ES-I3 (cell line): ENCODE data around the gene KRT74.
"Not testable (repeated sequence)": the region's sequence is repeated elsewhere in the genome, so short reads cannot be mapped to it uniquely, and the experiment has no call there.

Source experiments
- H3K36me3 ChIP-seq: 2 replicates; pipeline ENCODE4 v1.6.1; 2013; ENCODE audit warnings: mild to moderate bottlenecking, low read length, control low read depth, moderate library complexity; ENCODE audit not compliant: insufficient read depth
- H3K4me1 ChIP-seq: 2 replicates; pipeline ENCODE4 v1.6.1; 2013; ENCODE audit warnings: mild to moderate bottlenecking, control low read depth, low read length; ENCODE audit not compliant: insufficient read depth
- H3K9ac ChIP-seq: 2 replicates; pipeline ENCODE4 v1.6.1; 2013; ENCODE audit warnings: low read depth, mild to moderate bottlenecking, low read length, moderate library complexity
- H3K9me3 ChIP-seq: 2 replicates; pipeline ENCODE4 v1.6.1; 2013; ENCODE audit warnings: mild to moderate bottlenecking, low read length, moderate library complexity; ENCODE audit not compliant: control insufficient read depth, insufficient read depth

KRT74 gene

DNA sequence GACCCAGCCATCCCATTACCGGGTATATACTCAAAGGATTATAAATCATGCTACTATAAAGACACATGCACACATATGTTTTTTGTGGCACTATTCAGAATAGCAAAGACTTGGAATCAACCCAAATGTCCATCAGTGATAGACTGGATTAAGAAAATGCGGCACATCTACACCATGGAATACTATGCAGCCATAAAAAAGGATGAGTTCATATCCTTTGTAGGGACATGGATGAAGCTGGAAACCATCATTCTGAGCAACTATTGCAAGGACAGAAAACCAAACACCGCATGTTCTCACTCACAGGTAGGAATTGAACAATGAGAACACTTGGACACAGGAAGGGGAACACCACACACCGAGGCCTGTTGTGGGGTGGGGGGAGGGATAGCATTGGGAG is 20.6 kb upstream of the KRT74 start:
- H3K9ac ChIP-seq, H3K36me3 ChIP-seq, H3K9me3 ChIP-seq, H3K4me1 ChIP-seq: not testable (repeated sequence)

DNA sequence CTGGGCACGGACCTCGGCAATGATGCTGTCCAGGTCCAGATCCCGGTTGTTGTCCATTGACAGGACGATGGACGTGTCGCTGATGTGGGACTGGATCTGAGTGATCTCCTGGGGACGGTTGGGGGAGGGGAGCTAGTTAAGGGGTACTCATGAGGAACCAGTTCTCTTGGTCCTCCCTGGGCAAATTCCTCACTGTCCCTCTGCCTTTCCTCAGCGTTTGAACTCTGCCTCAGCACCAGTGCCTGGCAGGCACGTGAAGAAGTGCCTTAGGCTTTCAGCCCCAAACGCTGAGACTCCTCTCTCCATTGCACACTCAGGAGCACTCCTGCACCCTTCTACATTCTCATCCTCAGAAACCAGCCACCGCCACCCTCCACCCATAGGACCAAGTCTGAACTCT is 17.9 kb upstream of the KRT74 start:
- 0 out of 2 replicates have a peak, but pooled peaks cover 5% of the 10 kb centered on the region for H3K9me3 ChIP-seq
- H3K36me3 ChIP-seq: no peaks in the 10 kb centered on the region
- no peak overlapping the region for H3K9ac ChIP-seq
- no peaks in the 10 kb centered on the region for H3K4me1 ChIP-seq

DNA sequence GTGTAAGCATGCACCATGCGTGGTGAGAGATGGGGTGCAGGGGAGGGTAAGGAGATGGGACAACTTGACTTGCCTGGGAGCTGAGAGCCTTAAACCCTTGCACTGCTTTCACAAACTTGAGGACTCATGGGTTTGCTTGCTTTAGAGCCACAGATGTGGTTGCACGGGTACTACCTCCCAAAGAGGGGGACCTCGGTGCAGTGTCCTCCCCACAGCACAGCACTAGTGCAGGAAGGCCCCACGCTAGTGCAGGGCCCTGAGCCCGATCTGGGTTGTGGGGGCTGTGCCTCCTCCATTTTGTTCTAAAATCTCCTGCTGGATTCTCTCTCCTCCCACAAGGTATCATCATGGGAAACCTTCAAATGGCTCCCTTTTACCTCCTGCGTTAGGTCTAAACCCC is 16.4 kb upstream of the KRT74 start:
- H3K9me3 ChIP-seq: 0 out of 2 replicates have a peak, but pooled peaks cover 5% of the 10 kb centered on the region
- H3K36me3 ChIP-seq: no peaks in the 10 kb centered on the region
- H3K4me1 ChIP-seq: no peaks in the 10 kb centered on the region
- no peak overlapping the region for H3K9ac ChIP-seq

DNA sequence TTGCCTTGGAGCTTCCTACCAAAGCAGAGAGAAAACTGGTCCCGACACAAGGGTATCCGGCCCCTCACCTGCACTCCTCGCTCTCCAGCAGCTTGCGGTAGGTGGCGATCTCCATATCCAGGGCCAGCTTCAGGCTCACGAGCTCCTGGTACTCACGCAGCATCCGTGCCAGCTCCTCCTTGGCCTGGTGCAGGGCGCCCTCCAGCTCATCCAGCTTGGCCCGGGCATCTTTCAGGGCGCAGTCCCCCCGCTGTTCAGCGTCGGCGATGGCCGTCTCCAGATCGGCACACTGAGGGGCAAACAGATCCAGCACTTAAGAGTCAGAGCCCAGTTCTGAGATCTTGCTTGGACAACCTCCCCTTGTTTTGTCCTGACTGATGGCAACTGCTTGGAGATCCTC is 13.9 kb upstream of the KRT74 start:
- Histone ChIP-seq H3K9me3 (0 out of 2 replicates have a peak, but pooled peaks cover 5% of the 10 kb centered on the region), H3K36me3 (no peaks in the 10 kb centered on the region), H3K9ac (no peak overlapping the region), H3K4me1 (no peaks in the 10 kb centered on the region)

DNA sequence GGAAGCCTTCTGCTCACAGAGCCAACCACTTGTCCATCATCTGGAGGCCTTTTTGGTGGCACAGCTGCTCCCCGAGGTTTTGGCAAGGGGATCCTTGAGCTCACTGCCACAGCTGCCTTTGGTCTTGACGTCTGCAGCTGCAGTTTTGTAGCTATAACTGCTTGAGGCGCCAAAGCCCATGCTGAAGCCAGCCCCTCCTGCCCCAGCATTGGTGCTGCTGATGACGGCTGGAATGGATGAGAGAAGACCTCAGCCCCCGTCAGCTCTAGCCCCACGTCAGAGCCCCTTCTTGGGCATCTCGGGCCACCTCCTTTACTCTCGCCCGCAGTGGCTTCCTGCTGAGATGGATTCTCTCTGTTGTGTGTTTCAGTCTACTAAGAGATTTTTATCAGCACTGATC is 12.3 kb upstream of the KRT74 start:
- Histone ChIP-seq H3K36me3 (no peaks in the 10 kb centered on the region), H3K9me3 (no peaks in the 10 kb centered on the region), H3K9ac (no peak overlapping the region), H3K4me1 (no peaks in the 10 kb centered on the region)

- Histone ChIP-seq H3K4me1 (no peaks in the 10 kb centered on the region), H3K36me3 (no peaks in the 10 kb centered on the region), H3K9ac (no peak overlapping the region), H3K9me3 (no peaks in the 10 kb centered on the region)
These were observed 11.4 kb upstream of the KRT74 start for GRCh38 chr12:52585066-52585465.

GRCh38 chr12:52584156-52584682 is 10.6 kb upstream of the KRT74 start:
- Histone ChIP-seq H3K9me3 (no peaks in the 10 kb centered on the region), H3K9ac (no peak overlapping the region), H3K36me3 (no peaks in the 10 kb centered on the region), H3K4me1 (no peaks in the 10 kb centered on the region)

- no peaks in the 10 kb centered on the region for H3K9me3 ChIP-seq
- H3K36me3 ChIP-seq: no peaks in the 10 kb centered on the region
- no peak overlapping the region for H3K9ac ChIP-seq
- no peaks in the 10 kb centered on the region for H3K4me1 ChIP-seq
These were observed 9.4 kb upstream of the KRT74 start for GRCh38 chr12:52582971-52583456.

DNA sequence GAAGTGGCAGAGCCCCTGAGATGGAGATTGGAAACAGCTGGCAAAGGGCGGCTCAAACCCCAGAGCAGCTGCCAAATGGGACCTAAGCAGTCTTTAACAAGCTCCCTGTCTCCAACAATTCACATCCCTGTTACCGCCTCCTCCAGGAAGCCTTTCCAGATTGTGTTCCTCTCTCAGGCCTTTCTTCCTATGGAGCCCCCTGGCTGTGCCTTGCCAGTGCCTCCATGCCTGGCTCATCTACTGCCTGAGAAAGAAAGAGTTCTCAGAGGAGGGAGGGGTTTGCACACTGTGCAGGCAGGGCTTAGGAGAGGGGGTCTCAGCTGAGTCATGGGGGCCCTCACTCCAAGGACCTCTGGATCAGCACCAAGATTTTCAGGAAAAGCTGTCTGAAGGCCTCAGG is 8.8 kb upstream of the KRT74 start:
- Histone ChIP-seq H3K9ac (no peak overlapping the region), H3K4me1 (no peaks in the 10 kb centered on the region), H3K9me3 (no peaks in the 10 kb centered on the region), H3K36me3 (no peaks in the 10 kb centered on the region)

DNA sequence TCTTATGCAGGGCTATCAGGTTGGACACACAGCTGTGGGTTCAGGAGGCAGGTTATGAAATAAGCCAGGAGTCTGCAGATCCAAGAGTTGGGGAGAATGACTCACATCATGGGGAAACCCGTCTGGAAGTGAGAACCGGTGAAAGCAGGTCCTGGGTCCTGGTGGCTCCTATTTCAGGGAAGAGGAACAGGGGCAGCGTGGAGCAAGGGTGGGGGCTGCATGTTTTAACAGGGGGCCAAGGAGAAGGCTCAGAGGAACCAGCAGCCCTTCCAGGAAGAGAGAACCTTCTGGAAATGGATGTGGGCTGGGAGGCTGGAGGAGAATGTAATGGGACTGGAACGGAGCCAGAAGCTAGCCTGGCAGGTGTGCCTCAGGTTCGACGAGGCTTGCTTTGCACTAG is 7.8 kb upstream of the KRT74 start:
- no peaks in the 10 kb centered on the region for H3K9me3 ChIP-seq
- no peaks in the 10 kb centered on the region for H3K36me3 ChIP-seq
- no peaks in the 10 kb centered on the region for H3K4me1 ChIP-seq
- H3K9ac ChIP-seq: no peak overlapping the region

DNA sequence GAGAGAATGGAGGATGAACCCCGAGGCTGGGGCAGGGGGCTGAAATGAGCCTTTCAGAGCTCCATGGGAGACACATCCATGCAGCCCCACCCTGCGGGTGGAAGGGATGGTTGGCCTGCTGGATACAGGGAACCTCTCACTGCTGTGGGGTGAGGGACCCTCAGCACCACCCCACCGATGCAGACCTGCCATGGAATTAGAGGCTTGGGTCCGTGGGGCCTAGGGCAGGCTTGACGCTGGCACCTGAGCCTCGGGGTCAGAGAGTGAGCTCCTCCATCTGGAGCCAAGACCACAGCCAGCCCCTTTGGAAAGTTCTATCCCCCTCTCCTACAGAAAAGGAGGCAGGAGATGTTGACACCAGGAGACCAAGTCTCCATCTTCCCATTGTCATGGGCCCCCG is 7.4 kb upstream of the KRT74 start:
- no peak overlapping the region for H3K9ac ChIP-seq
- no peaks in the 10 kb centered on the region for H3K4me1 ChIP-seq
- H3K36me3 ChIP-seq: no peaks in the 10 kb centered on the region
- H3K9me3 ChIP-seq: no peaks in the 10 kb centered on the region

GRCh38 chr12:52580496-52580895 is 6.9 kb upstream of the KRT74 start:
- H3K36me3 ChIP-seq: no peaks in the 10 kb centered on the region
- H3K9ac ChIP-seq: no peak overlapping the region
- no peaks in the 10 kb centered on the region for H3K9me3 ChIP-seq
- no peaks in the 10 kb centered on the region for H3K4me1 ChIP-seq

DNA sequence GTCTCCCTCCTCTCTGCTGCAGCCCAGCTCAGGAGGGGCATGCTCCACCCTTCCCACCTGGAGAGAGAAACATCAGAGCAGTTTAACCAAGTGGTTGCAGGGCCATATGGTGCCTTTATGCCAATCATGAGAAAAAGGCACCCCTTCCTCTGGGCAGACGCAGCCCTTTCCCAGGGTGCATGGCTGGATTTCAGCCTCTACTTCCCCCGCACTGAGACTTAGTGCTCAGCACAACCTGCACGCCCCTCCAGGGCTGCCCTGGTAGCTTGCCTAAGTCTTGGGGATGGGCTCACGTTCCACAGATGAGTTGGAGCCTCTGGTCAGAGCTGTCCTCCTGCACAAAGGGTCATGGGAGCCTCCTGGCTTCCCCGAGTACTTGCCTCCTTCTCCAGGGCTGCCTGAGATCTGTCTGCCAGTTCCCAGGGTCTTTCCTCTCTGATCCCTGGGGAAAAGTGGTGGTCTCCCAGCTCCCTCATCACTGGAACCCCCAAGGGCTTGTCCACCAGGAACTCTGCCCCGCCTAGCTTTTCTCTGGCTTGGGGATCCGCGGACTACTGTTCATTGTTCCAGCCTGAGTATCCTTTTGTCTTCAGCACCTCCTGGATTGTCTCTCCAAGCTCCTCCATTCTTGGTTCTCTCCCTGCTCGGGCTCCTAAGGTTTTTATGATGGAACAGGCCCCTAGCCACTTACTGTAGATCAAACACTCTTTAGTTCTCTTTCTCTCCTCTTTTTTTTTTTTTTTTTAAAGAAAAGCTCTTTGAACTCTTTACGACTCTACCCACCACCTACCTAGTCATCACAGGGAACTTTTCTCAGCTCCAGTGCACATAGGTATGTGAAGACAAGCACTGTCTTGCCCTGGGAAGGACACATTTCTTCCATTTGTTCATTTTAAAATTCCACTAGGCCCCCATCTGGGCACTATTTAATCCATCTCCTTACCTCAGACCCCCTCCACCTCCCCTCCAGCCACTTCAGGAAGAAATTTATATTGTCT is 6.1 kb upstream of the KRT74 start:
- H3K4me1 ChIP-seq: no peaks in the 10 kb centered on the region
- no peaks in the 10 kb centered on the region for H3K36me3 ChIP-seq
- H3K9me3 ChIP-seq: no peaks in the 10 kb centered on the region
- H3K9ac ChIP-seq: no peak overlapping the region

- no peak overlapping the region for H3K9ac ChIP-seq
- H3K4me1 ChIP-seq: no peaks in the 10 kb centered on the region
- H3K9me3 ChIP-seq: no peaks in the 10 kb centered on the region
- H3K36me3 ChIP-seq: no peaks in the 10 kb centered on the region
These were observed 4.8 kb upstream of the KRT74 start for GRCh38 chr12:52578469-52578868.

DNA sequence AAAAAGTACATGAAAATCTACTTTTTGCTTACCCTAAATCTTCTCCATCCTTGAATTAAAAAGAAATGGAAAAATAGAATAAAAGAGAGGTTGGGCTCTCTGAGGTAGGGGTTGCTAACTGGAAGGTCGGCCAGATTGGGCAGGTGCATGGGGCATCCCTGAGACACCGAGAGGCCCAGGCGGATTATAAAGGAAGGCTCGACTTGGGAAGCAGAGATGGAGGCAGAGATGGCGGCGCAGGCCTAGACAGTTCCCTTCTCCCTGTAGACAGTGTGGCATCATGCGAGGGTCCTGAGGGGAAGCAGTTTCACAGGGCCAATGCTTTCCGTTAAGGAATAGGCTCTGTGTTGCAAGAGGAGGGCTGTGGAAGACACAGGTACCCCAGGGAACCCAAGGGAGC is 3.7 kb upstream of the KRT74 start:
- Histone ChIP-seq H3K4me1 (no peaks in the 10 kb centered on the region), H3K9ac (no peak overlapping the region), H3K9me3 (no peaks in the 10 kb centered on the region), H3K36me3 (no peaks in the 10 kb centered on the region)
